HL-60/S4 treated with phorbol 12-myristate 13-acetate at 8.2 ng/mL for 4 days and 3 days (cell line): ENCODE data around the gene KCTD15.
"Not testable (repeated sequence)": the region's sequence is repeated elsewhere in the genome, so short reads cannot be mapped to it uniquely, and the experiment has no call there.

Source experiments
- in situ Hi-C: fragments of 300-500 bp; cut with MboI; formaldehyde crosslinking; loops from 2 replicates; pipeline ENCODE4 v1.15.0; 2022; ENCODE audit warnings: low sequenced_read_pairs

KCTD15 gene

DNA sequence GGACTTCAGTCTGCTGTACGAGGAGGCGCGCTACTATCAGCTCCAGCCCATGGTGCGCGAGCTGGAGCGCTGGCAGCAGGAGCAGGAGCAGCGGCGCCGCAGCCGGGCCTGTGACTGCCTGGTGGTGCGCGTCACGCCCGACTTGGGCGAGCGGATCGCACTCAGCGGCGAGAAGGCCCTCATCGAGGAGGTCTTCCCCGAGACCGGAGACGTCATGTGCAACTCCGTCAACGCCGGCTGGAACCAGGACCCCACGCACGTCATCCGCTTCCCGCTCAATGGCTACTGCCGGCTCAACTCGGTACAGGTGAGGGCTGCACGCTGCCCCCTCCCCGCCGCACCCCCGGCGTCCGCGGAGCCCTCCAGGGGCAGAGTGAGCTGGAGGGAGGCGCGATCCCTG lies 14.6 kb downstream of the KCTD15 start:
- in situ Hi-C loops: no loop called here

DNA sequence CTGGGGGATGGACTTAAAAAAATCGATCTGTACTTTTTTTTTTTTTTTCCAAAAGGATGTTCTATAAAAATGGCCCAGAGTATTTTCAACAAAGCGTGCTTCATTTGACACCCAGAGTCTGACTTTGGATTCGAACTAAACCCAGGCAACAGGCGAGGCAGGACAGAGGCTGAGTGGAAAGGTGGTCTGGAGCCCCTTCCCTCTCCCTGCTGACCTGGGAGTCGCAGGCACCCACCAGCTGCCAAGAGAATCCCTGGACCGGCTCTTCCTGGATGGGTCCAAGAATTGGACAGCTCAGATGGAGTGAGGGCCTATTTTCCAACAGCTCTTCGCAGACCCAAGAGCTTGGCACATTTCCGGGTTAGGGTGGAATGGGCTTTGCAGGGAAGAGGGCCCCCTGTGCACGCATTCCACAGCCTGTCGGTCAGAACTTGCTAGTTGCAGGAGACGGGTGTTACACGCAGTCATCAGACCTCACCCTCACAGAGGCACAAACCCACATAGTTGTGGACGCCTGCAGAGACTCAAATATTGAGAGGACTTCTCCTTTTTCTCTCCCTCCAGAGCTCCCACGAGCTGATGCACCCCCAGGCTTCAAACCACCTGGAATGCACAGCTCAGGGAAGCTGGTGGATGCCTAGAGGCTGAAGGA lies 15.2 kb downstream of the KCTD15 start:
- in situ Hi-C loops: no loop called here

DNA sequence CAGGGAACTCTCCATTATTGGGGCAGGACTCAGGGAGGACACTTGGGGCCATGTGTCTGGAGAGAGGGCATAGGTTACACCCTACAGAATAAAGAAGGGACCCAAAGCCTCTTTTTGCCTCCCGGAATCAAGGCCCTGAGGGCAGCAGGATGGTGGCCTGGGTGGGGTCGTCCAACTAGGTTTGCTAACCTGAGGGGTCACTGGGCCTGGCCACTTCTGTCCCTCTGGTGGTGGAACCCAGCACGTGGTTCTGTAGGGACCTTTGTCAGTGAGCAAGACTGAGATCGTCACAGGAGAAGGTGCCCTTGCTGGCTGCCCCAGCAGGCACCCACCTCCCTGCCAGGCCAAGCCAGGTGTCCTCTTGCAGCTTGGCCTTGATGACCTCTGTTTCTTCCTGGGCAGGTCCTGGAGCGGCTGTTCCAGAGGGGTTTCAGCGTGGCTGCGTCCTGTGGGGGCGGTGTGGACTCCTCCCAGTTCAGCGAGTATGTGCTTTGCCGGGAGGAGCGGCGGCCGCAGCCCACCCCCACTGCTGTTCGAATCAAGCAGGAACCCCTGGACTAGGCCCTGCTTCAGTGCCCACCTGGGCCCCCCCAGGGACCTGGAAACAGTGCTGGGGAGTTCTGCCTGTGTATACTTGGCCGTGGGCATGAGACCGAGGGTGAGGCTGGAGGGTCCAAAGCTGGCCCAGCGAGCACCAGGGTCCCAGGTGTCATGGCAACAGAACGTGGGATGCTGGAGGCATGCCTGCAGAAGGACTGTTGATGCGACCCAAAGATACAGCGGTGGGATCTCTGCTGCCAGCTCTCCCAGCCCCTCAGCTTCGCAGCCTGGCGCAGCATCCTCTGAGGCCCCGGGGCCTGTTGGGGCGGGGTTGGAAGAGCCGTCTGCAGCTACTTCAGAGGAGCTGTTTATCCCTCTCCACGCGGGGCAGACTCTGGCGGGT lies 16.0 kb downstream of the KCTD15 start:
- in situ Hi-C loops: no loop called here

DNA sequence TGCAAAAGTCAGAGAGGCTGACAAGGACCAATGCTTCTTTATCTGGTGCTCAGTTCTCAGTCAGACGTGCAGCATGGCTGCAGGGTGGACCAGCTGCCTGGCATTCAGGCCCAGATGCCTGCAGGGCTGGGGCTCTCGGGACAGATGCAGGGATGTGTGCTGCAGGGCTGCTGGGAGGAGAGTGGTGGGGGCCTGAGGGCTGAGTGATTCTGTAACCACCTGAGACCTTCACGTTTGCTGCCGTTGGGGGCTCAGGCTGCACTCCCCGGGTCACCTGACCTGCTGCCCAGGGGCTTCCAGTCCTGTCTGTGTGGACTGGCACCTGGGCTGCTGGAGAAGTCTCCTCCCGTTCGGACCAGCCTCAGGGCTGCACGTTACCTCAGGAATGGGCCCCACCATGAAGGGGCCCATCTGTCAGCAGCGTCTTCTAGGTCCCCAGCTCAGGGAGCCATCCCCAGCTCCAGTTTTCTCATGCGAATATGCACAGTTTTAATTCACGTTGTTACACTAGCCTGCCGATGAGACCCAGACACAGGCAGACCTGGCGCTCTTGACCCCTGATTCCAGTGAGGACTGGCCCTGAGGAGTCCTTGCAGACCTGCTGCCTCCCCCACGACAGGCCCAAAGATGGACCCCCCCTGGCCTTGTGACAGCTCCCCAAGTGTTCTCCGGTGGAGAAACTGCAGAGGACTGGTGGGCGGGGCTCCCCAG lies 16.9 kb downstream of the KCTD15 start:
- in situ Hi-C loops: no loop called here

DNA sequence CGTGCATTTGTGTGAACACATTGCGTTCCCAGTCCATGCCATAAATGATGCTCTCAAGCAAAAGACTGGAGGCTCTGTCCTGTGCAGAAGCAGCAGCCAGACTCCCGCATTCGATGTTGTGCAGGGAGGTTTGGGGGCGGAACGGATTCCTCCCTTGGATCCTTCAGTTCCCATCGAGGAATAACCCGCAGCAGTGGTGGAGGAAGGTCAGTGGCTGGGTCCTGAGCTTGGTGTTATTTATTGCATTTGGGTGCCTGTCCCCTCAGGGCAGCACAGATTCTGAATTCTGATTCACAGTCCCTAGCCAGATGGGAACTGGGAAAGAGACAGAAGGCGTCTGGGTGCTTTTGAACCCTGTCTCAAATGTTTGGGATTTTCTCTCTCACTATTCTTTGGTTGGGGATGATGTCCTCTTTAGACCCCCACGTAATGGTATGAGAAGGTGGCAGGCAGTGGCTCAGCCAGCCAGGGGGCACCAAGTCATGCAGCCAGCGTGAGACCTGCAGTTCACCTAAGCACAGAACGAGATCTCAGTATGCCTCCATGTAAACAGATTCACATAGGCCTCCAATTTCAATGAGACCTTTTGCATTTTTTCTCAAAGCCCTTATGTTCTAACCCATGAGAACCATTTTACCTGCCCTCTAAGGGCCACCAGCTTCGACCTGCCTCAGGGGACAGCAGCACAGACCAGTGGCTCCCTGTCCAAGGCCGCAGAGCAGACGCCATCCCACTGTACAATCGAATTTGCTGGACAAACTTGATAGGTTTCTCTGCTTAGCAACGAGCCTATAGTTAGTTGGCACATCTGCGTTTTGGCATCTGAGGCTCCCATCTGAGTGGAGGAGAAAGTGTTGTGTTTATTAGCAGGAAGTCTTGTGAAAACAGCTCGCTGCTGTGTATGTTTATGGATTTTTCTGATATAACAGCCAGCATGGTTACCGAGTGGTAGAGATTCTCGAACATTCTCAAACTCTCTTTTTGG lies 17.8 kb downstream of the KCTD15 start:
- in situ Hi-C loops: no loop called here

GRCh38 chr19:33815380-33816340 lies 19.0 kb downstream of the KCTD15 start:
- in situ Hi-C loops: no loop called here

DNA sequence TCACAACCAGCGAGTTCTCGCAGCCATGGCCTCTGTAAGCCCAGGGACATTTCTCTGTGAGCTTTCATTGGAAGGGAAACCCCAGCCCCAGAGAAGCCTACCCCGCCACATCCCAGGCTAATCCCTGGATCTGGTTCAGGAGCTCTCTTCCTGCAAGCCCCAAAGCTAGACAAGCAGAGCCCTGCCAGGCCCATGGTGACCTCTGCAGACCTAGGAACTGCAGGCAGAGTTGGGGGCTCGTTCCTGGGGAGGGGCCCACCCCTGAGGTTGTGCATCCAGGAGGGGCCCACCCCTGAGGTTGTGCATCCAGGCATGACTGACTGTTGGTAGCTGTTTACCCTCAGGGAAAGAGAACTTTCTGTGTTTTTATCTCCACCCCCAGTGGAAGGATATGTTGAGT lies 21.7 kb downstream of the KCTD15 start:
- in situ Hi-C loops: no loop called here

GRCh38 chr19:33819078-33819477 lies 22.4 kb downstream of the KCTD15 start:
- in situ Hi-C loops: not testable (repeated sequence)

GRCh38 chr19:33819506-33819879 lies 22.8 kb downstream of the KCTD15 start:
- in situ Hi-C loops: no loop called here

- in situ Hi-C loops: no loop called here
These were observed 23.5 kb downstream of the KCTD15 start for GRCh38 chr19:33819880-33820781.

- in situ Hi-C loops: no loop called here
These were observed 25.2 kb downstream of the KCTD15 start for GRCh38 chr19:33821871-33822270.

DNA sequence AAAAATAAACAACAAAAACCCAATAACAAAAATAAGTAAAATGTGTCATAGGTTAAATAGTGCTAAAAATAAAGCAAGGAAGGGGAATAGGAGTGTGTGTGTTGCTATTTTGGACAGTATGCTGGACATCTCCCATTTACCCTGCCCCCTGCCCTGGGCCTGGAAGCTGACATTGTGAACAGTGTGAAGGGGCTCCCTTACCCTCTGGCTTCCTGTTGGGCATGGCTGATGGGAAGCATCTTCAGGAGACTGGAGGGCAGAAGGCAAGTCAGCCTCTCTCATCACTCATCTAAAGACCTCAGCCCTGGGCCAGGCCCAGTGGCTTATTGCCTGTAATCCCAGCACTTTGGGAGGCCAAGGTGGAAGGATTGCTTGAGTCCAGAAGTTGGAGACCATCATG lies 26.7 kb downstream of the KCTD15 start:
- in situ Hi-C loops: no loop called here

- in situ Hi-C loops: no loop called here
These were observed 28.9 kb downstream of the KCTD15 start for GRCh38 chr19:33825556-33825955.

- in situ Hi-C loops: no loop called here
These were observed 29.9 kb downstream of the KCTD15 start for GRCh38 chr19:33826521-33826920.

- in situ Hi-C loops: no loop called here
These were observed 31.8 kb downstream of the KCTD15 start for GRCh38 chr19:33828266-33829075.

- in situ Hi-C loops: no loop called here
These were observed 33.6 kb downstream of the KCTD15 start for GRCh38 chr19:33830264-33830663.

- in situ Hi-C loops: no loop called here
These were observed 35.2 kb downstream of the KCTD15 start for GRCh38 chr19:33831825-33832224.
